Mesenchymal stem cell (in vitro differentiated cells and primary cell): ENCODE results near the gene POLA1.
"Not testable (repeated sequence)": the region's sequence is repeated elsewhere in the genome, so short reads cannot be mapped to it uniquely, and the experiment has no call there.

Source experiments
- DNase-seq: peaks from one replicate; pipeline ENCODE4 v3.0.0-alpha.2; 2013
- H2AFZ ChIP-seq: one replicate; pipeline ENCODE4 v1.6.1; 2013; ENCODE audit warnings: low read depth, mild to moderate bottlenecking, control low read depth, inconsistent platforms, low read length, moderate library complexity
- H2AK5ac ChIP-seq: 2 replicates; pipeline ENCODE4 v1.6.1; 2013; ENCODE audit warnings: low read length, moderate library complexity, mild to moderate bottlenecking, inconsistent platforms; ENCODE audit not compliant: severe bottlenecking
- H2BK120ac ChIP-seq: one replicate; pipeline ENCODE4 v1.6.1; 2013; ENCODE audit warnings: low read depth, mild to moderate bottlenecking, inconsistent platforms, low read length, moderate library complexity
- H2BK12ac ChIP-seq, 2 experiments: one replicate each; pipeline ENCODE4 v1.6.1; 2013; ENCODE audit warnings: inconsistent platforms in 2 of 2, low read length in 2 of 2, mild to moderate bottlenecking in 2 of 2, moderate library complexity in 2 of 2, control low read depth in 1 of 2
- H2BK15ac ChIP-seq: one replicate; pipeline ENCODE4 v1.6.1; 2013; ENCODE audit warnings: mild to moderate bottlenecking, low read depth, inconsistent platforms; ENCODE audit not compliant: poor library complexity, severe bottlenecking
- H2BK5ac ChIP-seq: 2 replicates; pipeline ENCODE4 v1.6.1; 2013; ENCODE audit warnings: low read depth, mild to moderate bottlenecking, low read length, control low read depth, inconsistent platforms; ENCODE audit not compliant: poor library complexity, severe bottlenecking
- H3K14ac ChIP-seq, 2 experiments: one replicate each; pipeline ENCODE4 v1.6.1; 2013; ENCODE audit warnings: inconsistent platforms in 2 of 2, low read length in 2 of 2, control low read depth in 1 of 2, mild to moderate bottlenecking in 1 of 2, moderate library complexity in 1 of 2
- H3K18ac ChIP-seq, 2 experiments: one replicate each; pipeline ENCODE4 v1.6.1; 2013; ENCODE audit warnings: inconsistent platforms in 2 of 2, low read length in 2 of 2, control low read depth in 1 of 2, low read depth in 1 of 2, mild to moderate bottlenecking in 1 of 2
- H3K23ac ChIP-seq, 2 experiments: one replicate each; pipeline ENCODE4 v1.6.1; 2013; ENCODE audit warnings: inconsistent platforms in 2 of 2, low read length in 2 of 2, mild to moderate bottlenecking in 2 of 2, moderate library complexity in 2 of 2, control low read depth in 1 of 2
- H3K27ac ChIP-seq: 2 replicates; pipeline ENCODE4 v1.5.1; 2013; ENCODE audit warnings: mild to moderate bottlenecking, moderate library complexity, low read length, control low read depth, inconsistent platforms; ENCODE audit not compliant: poor library complexity, severe bottlenecking
- H3K27me3 ChIP-seq, 2 experiments: 2 replicates each; pipeline versions ENCODE4 v1.6.1 to v1.7.0; 2013; ENCODE audit warnings: low read length in 2 of 2, mild to moderate bottlenecking in 2 of 2, moderate library complexity in 2 of 2, control low read depth in 1 of 2, inconsistent platforms in 1 of 2; ENCODE audit not compliant: control insufficient read depth in 1 of 2, insufficient read depth in 1 of 2
- H3K36me3 ChIP-seq, 2 experiments: 2 replicates each; pipeline versions ENCODE4 v1.6.1 to v1.7.0; 2013; ENCODE audit warnings: low read length in 2 of 2, control low read depth in 1 of 2, inconsistent platforms in 1 of 2, low read depth in 1 of 2, mild to moderate bottlenecking in 1 of 2; ENCODE audit not compliant: insufficient read depth in 2 of 2, control insufficient read depth in 1 of 2
- H3K4ac ChIP-seq, 2 experiments: one replicate each; pipeline ENCODE4 v1.6.1; 2013; ENCODE audit warnings: inconsistent platforms in 2 of 2, low read length in 2 of 2, mild to moderate bottlenecking in 2 of 2, moderate library complexity in 2 of 2, control low read depth in 1 of 2, low read depth in 1 of 2
- H3K4me1 ChIP-seq: 2 replicates; pipeline ENCODE4 v1.6.1; 2013; ENCODE audit warnings: low read depth, low read length, control low read depth; ENCODE audit not compliant: control insufficient read depth, insufficient read depth
- H3K4me2 ChIP-seq: 2 replicates; pipeline ENCODE4 v1.6.1; 2013; ENCODE audit warnings: low read length, mild to moderate bottlenecking, inconsistent platforms; ENCODE audit not compliant: poor library complexity, severe bottlenecking
- H3K4me3 ChIP-seq, 2 experiments: 2 replicates each; pipeline versions ENCODE4 v1.5.1 to v1.7.0; 2013; ENCODE audit warnings: low read length in 2 of 2, mild to moderate bottlenecking in 2 of 2, control low read depth in 1 of 2, low read depth in 1 of 2; ENCODE audit not compliant: insufficient read depth in 1 of 2
- H3K79me1 ChIP-seq: replicated peaks from 2 replicates; pipeline ENCODE4 v1.6.1; 2013; ENCODE audit warnings: mild to moderate bottlenecking, control low read depth, low read length, inconsistent platforms; ENCODE audit not compliant: poor library complexity, severe bottlenecking
- H3K9ac ChIP-seq: 2 replicates; pipeline ENCODE4 v1.7.0; 2013; ENCODE audit warnings: mild to moderate bottlenecking, low read length, moderate library complexity
- H3K9me3 ChIP-seq: 2 replicates; pipeline ENCODE4 v1.7.0; 2013; ENCODE audit warnings: mild to moderate bottlenecking, low read length; ENCODE audit not compliant: control insufficient read depth
- H4K8ac ChIP-seq: one replicate; pipeline ENCODE4 v1.6.1; 2013; ENCODE audit warnings: inconsistent platforms, mild to moderate bottlenecking, low read length, moderate library complexity
- H4K91ac ChIP-seq: one replicate; pipeline ENCODE4 v1.6.1; 2013; ENCODE audit warnings: mild to moderate bottlenecking, low read length, inconsistent platforms
- WGBS: methylation state at CpG from one replicate; pipeline ENCODE4 v1.1.7; 2013; ENCODE audit warnings: mixed read lengths; 5-methylcytosine and 5-hydroxymethylcytosine counted together

POLA1 gene

DNA sequence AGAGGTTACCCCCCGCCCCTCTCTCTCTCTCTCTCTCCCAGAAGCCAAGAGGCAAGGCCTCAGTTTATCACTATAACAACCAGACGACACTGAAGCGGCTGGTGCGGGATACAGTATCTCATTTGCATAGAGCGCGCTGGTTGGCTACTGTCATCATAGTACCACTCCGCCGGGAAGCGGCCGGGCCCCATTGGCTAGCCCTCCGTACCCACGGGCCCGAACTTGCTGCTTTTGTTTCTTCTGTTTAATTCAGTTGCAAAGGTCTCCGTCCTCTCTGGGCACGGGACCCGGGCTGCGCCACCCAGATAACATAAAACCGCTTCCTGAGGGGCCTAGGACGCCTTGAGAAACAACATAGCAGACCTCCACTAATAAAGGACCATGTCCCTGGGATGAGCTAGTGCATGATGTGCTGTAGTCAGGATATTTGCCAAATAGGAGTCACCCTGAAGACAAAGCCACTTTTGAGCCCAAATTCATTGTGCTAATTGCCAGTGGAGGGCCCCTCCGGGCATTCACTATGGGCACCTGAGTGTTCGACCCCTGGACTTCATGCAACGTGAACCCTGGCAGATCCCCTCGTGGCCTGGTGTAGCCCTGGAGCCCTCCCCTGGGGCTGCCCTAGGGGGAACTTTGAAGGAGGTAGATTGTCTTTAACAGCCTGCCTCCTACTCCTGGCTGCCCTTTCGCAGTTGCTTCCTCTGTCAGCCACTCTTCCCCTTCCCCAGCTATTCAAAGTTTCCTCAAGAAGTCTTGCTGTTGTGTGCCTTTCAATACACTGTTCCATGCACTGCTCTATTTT, 46.3 kb upstream of the POLA1 start, which contains the start of gene PCYT1B:
Gene PCYT1B, minus strand, starts transcription at position 91 of the 802 bp plus-strand sequence. CDS start 242 bp downstream, outside the sequence.
- Histone ChIP-seq H3K79me1 (no peaks in the 10 kb centered on the region), H3K14ac (no peak within 1 kb of the TSS), H2AFZ (peak within 1 kb of the TSS; percentile 39), H2BK5ac (no peak within 1 kb of the TSS), H4K91ac (no peak within 1 kb of the TSS), H2BK15ac (no peak within 1 kb of the TSS), H2AK5ac (no peak within 1 kb of the TSS), H3K27me3 (peaks cover 0 to 43% of the 10 kb centered on the region in 2 experiments), H3K23ac (no peak within 1 kb of the TSS), H3K18ac (peak within 1 kb of the TSS in 1 of 2 experiments; percentile 11), H3K9ac (peak within 1 kb of the TSS; percentile 42), H3K36me3 (no peaks in the 10 kb centered on the region), H3K27ac (no peak within 1 kb of the TSS), H2BK12ac (no peak within 1 kb of the TSS), H4K8ac (peak within 1 kb of the TSS; percentile 37), H3K4me3 (peak within 1 kb of the TSS in 1 of 2 experiments; percentile 57), H3K4me1 (no peaks in the 10 kb centered on the region), H3K4ac (no peak within 1 kb of the TSS), H2BK120ac (no peak within 1 kb of the TSS), H3K9me3 (no peaks in the 10 kb centered on the region), H3K4me2 (peak within 1 kb of the TSS; percentile 77)
- DNase-seq: peak; percentile 71
- WGBS: 10% methylated on average over 22 of the region's 24 CpGs

DNA sequence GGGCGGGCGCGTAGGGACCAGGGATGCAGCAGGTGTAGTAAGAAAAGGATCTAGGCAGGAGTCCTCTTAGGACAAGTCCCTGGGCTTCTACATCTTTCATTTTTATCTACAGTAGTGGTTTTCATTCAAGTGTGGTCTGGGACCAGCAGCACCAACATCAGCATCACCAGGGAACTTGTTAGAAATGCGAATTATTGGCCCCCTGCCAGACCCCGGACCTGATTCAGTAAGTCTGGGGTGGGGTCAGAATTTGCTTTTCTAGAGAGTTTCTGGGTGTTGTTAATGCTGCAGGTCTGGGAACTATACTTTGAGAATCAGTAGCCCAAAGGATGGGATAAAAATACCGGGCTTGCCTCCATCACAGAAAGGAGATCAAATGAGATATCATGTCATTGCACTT, 45.2 kb upstream of the POLA1 start:
- Histone ChIP-seq H2BK5ac (no peak overlapping the region), H4K8ac (no peak overlapping the region), H3K27ac (no peak overlapping the region), H3K14ac (no peak overlapping the region), H3K9ac (no peak overlapping the region), H3K4me3 (no peak overlapping the region), H2BK15ac (no peak overlapping the region), H3K9me3 (no peaks in the 10 kb centered on the region), H3K18ac (no peak overlapping the region), H3K4ac (no peak overlapping the region), H2BK120ac (no peak overlapping the region), H2AFZ (no peak overlapping the region), H3K23ac (no peak overlapping the region), H3K4me2 (no peak overlapping the region), H2AK5ac (no peak overlapping the region), H3K4me1 (no peaks in the 10 kb centered on the region), H2BK12ac (no peak overlapping the region), H3K36me3 (no peaks in the 10 kb centered on the region), H3K79me1 (no peaks in the 10 kb centered on the region), H4K91ac (no peak overlapping the region), H3K27me3 (peaks cover 0 to 41% of the 10 kb centered on the region in 2 experiments)
- 71% methylated on average over 2 of the region's 6 CpGs for whole genome bisulfite sequencing
- DNase-seq: no peak

DNA sequence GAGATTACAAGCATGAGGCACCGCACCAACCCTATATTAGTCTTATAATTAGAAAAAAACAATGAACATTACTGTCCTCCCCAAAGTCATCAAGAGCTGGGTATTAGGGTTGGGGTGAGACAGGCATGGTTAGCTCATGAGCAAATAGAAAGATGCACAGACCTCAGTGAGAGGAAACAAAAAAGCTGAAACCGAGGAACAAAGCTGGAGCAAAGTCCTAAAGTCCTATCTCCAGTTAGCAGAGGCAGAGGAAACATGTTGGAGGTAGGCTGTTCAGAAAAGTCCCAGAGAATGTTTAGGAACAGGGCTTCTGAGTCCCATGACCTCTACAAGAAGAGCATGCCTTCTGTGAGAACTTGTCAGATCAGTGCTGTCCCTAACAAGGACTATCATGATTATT, 41.9 kb upstream of the POLA1 start:
- H3K79me1 ChIP-seq: no peaks in the 10 kb centered on the region
- H3K4me2 ChIP-seq: no peak overlapping the region
- H3K9ac ChIP-seq: no peak overlapping the region
- WGBS: 90% methylated on average over 1 of the region's 2 CpGs
- no peaks in the 10 kb centered on the region for H3K9me3 ChIP-seq
- no peak overlapping the region for H3K23ac ChIP-seq
- H3K4me3 ChIP-seq: no peak overlapping the region
- peaks cover 0 to 20% of the 10 kb centered on the region in 2 experiments for H3K27me3 ChIP-seq
- no peak overlapping the region for H4K8ac ChIP-seq
- no peak overlapping the region for H3K18ac ChIP-seq
- no peak overlapping the region for H2BK120ac ChIP-seq
- H2BK15ac ChIP-seq: no peak overlapping the region
- H2AK5ac ChIP-seq: no peak overlapping the region
- no peak overlapping the region for H3K4ac ChIP-seq
- H4K91ac ChIP-seq: no peak overlapping the region
- H2AFZ ChIP-seq: no peak overlapping the region
- no peak overlapping the region for H3K14ac ChIP-seq
- H2BK12ac ChIP-seq: no peak overlapping the region
- H2BK5ac ChIP-seq: no peak overlapping the region
- no peaks in the 10 kb centered on the region for H3K36me3 ChIP-seq
- DNase-seq: no peak
- no peaks in the 10 kb centered on the region for H3K4me1 ChIP-seq
- no peak overlapping the region for H3K27ac ChIP-seq

DNA sequence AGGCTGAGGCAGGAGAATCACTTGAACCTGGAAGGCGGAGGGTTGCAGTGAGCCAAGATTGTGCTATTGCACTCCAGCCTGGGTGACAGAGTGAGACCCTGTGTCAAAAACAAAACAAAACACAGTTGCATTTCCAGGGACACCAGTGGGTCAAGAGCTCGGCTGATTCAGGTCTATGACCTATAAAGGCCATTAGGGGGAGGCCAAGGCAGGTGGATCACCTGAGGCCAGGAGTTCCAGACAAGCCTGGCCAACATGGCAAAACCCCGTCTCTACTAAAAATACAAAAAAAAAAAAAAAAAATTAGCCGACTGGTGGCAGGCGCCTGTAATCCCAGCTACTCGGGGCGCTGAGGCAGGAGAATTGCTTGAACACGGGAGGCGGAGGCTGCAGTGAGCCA, 38.0 kb upstream of the POLA1 start:
- H2BK5ac ChIP-seq, H3K4ac ChIP-seq, H2BK120ac ChIP-seq, H3K23ac ChIP-seq, H2BK15ac ChIP-seq, H3K4me2 ChIP-seq, H3K9me3 ChIP-seq, H2BK12ac ChIP-seq, H3K9ac ChIP-seq, DNase-seq, H3K14ac ChIP-seq, H3K18ac ChIP-seq, H2AFZ ChIP-seq, H3K27ac ChIP-seq, H3K36me3 ChIP-seq, H3K4me1 ChIP-seq, H3K4me3 ChIP-seq, H4K8ac ChIP-seq, H2AK5ac ChIP-seq, H4K91ac ChIP-seq, H3K79me1 ChIP-seq: not testable (repeated sequence)
- WGBS: 100% methylated on average over 2 of the region's 9 CpGs
- peaks cover 0 to 12% of the 10 kb centered on the region in 2 experiments for H3K27me3 ChIP-seq
